Activated CD8-positive, alpha-beta memory T cell treated with anti-CD3 and anti-CD28 coated beads, Interleukin-2, amount 50 U/mL, for 24 hours (primary cell): ENCODE measurements around the gene STAT4.

Experiments
- DNase-seq: peaks from one replicate; pipeline ENCODE4 v3.0.0-alpha.2; 2020; ENCODE audit errors: extremely low read depth

Gene STAT4

DNA sequence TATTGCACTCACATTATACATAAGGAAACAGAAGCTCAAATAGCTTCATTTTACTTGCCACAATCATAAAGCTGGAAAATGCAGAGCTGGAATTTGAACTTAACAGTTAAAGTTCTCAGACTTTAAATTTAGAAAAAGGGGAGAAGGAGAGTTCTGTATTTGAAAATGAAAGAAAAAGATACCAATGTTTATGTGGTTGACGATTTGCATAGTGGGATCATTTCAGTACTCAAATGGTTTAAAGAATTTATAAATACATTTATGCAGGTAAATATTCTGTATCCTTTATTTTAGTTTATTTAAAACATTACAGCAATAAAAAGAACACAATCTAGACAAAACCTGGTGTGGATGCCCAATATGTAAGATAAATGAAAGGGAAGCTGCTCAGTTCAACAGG, 25.5 kb upstream of the STAT4 start:
- no peak for DNase-seq

DNA sequence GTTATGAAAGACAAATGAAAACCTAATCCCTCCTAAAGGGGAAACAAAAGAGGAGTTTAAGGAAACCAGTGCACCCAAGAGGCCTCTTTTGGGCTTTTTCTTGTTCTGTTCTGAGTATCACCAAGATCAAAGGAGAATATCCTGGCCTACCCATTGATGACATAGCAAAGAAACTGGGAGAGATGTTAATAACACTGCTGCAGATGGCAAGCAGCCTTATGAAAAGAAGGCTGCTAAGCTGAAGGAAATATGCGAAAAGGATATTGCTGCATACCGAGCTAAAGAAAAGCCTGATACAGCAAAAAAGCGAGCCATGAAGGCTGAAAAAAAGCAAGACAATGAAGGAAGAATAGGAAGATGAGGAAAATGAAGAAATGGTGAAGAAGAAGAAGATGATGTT, 23.6 kb upstream of the STAT4 start:
- no peak for DNase-seq

- no peak for DNase-seq
Observed at GRCh38 chr2:191173206-191173605, 22.4 kb upstream of the STAT4 start.

- DNase-seq, result no peak
Observed at GRCh38 chr2:191171708-191172355, 21.0 kb upstream of the STAT4 start.

DNA sequence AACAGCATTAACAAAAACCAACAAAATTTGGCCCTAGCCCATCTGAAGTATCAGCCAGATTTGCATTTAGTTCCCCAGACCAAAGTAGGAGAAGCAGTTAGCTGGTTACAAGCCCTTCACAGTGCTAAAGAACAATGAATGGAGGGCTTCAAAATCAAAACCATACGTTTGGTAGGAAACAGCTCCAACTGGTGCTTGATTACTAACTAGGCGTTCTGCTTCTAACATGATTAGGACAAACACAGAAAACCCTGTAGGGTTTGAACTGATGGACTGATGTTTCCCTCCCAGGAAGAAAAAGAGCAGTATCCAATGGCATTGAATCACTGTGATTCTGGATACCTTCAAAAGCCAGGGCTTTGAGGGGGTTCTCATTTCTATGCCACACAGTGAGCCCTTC, 20.5 kb upstream of the STAT4 start:
- DNase-seq, result no peak

DNA sequence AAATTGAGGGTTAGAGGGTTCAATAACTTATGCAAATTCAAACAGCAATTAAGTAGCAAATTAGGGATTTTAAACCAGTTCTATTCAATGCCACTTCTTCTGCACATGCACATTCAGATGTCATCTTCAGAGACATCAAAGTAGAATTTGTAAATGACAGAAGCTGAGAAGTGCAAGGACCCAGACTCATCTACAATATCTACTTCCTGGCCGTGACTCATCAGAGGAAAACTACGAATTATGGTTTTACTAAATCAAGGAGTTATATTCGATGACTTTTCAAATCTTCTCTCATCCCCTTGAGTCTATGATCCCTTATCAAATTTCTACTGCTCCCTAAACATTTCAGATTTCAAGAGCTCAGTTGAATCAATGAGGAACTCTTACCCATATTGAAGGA, 20.0 kb upstream of the STAT4 start:
- DNase-seq, result no peak

DNA sequence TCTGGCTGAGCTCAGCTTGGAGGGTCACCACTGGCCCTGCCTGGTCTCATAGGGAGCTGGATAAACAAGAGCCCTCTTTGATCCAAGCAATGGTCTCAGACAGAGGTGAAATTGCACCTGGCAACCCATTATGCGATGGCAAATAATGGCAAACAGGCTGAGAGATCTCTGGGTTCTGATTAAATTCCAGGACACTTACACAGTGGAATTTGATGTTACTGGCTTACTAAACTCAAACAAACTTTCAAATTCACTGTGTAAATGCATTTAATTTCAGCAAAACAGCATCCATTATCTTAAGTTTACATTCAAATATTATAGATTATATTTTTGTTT, 19.5 kb upstream of the STAT4 start:
- DNase-seq, result no peak

DNA sequence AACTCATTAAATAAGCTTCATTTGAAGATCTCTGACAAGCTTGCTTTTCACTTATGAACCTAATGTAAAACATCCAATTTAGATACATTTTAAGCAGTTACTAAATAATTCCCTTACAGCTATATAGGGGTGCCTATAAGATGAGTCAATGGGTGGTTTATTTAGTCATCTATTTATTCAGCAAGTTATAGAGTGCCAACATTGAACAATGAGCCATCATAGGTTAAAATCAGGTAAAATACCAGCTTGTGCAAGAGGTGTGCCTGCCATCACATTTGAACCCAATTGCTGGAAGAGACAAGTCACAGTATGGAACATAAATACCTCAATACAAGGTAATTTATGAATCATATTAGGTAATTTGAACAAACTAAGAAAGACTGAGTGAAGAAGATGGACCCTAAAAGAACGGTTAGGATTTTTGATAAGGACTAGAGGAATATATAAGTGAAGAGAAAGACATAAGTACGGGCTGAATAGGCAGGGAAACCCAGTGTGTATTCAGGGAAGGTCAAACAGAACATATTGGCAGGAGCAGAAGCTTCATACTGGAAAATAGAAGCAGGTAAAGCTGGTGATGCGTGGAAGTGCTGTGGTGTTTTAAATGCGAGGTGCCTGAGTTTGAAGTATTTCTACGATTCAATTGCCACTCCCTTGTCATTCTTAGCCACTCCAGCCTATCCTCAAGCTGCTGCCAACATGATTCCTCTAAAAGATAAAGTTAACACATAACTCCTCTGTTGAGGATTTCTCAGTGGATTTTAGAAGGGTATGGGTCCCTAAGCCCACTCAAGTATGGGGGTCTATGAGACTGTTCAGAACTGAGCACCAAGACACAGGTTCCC, 18.9 kb upstream of the STAT4 start:
- DNase-seq, result no peak

GRCh38 chr2:191167766-191168165, 17.0 kb upstream of the STAT4 start:
- DNase-seq, result no peak

- no peak for DNase-seq
Observed at GRCh38 chr2:191166756-191167445, 16.1 kb upstream of the STAT4 start.

DNA sequence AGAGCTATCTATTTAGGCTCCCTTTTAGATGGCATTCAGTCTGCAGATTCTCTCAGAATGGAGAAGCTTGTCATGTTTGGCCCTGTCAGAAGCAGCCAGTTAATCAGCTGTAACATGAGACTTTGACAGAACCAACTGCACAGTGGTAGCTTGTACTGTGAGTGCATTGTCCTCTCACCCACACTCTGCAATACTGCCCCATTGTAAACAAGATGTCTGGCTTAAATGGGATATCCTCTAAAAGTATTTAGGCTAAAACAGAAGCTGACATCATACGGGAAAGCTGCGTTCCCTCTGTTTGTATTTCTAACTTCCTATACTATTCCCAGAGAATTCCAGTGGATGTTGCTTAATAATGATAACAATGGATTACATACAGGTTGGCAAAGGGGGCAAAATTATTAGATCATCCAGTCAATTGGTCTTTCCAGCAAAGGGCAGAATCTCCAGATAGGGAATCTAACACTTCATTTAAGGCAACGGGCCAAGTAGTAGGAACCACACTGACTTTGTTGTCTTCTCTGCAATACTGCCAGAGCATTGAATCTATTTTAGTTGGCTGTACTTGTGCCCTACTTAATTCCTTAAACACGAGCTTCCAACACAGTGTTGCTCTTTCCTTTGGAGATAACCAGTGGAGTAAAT, 15.4 kb upstream of the STAT4 start:
- DNase-seq, result no peak

GRCh38 chr2:191165176-191165643, 14.4 kb upstream of the STAT4 start:
- no peak for DNase-seq

- DNase-seq, result no peak
Observed at GRCh38 chr2:191158747-191159146, 8.0 kb upstream of the STAT4 start.

GRCh38 chr2:191158193-191158592, 7.4 kb upstream of the STAT4 start:
- DNase-seq, result no peak

GRCh38 chr2:191155608-191156071, 4.8 kb upstream of the STAT4 start:
- DNase-seq, result no peak

DNA sequence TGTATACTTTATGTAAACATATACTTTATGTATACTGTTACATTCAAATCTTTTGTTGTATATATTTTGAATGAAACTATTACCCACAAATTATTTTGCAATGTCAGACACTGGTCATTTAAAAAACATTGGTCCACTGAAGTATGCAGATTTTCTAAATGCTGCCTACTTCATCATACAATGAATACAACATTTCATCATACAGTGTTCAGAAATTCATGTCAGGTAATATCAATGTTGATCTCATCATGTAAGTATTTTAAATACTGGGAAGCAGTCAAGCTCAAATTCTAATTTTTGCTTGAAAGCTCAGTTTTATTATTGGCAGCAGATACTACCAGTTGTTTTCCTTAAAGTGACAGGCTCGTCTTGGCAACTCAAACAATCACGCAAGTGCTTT, 2.9 kb upstream of the STAT4 start:
- no peak for DNase-seq

- no peak for DNase-seq
Observed at GRCh38 chr2:191152482-191153240, 1.9 kb upstream of the STAT4 start.

GRCh38 chr2:191151331-191151730, 537 bp upstream of the STAT4 start:
- DNase-seq, result no peak

DNA sequence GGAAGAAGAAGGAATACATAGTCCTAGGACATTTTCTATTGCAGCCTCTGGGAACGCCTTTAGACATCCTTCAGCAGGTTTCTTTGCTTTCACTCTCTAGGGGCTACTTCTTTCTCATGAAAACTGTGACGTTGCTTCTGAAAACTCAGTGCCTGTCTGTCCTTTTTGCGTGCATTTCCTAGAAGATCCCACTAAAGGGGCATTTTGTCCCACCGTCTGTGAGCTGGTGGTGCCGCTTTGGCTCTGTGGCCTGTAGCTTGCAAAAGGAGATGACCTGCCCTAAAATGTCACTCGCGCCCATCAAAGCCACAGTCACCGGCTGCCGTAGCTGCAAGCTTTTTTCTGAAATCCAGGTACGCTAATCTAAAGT, 579 bp downstream of the STAT4 start:
- DNase-seq, result no peak

GRCh38 chr2:191149391-191149790, 1.4 kb downstream of the STAT4 start:
- no peak for DNase-seq

- no peak for DNase-seq
Observed at GRCh38 chr2:191148791-191149190, 2.0 kb downstream of the STAT4 start.

- no peak for DNase-seq
Observed at GRCh38 chr2:191148281-191148680, 2.5 kb downstream of the STAT4 start.
